Vagina (tissue), 2 donors: ENCODE results near the gene PEX5L.

Source experiments
- POLR2A ChIP-seq, 2 donors: fragments of 450-650 bp; IDR thresholded peaks; one replicate each; pipeline ENCODE4 v1.6.1; 2017; ENCODE audit warnings: antibody characterized with exemption in 2 of 2, mild to moderate bottlenecking in 2 of 2, moderate library complexity in 2 of 2
- POLR2AphosphoS5 ChIP-seq, 2 donors: sonication (generic); formaldehyde crosslinking; IDR thresholded peaks; one replicate each; pipeline ENCODE4 v1.9.0; 2017; ENCODE audit warnings: antibody characterized with exemption in 2 of 2, mild to moderate bottlenecking in 2 of 2, low read depth in 1 of 2; ENCODE audit not compliant: insufficient read depth in 1 of 2
- TF ChIP-seq, protein P1 (sequence below), 3 experiments: fragments of 450-650 bp in 2 of 3; fragments of 200-600 bp in 1 of 3; sonication (generic) in 1 of 3; IDR thresholded peaks; one replicate each; pipeline ENCODE4 v1.5.1; 2017 to 2019; ENCODE audit warnings: antibody characterized with exemption in 3 of 3, mild to moderate bottlenecking in 2 of 3, moderate library complexity in 2 of 3

DNA sequence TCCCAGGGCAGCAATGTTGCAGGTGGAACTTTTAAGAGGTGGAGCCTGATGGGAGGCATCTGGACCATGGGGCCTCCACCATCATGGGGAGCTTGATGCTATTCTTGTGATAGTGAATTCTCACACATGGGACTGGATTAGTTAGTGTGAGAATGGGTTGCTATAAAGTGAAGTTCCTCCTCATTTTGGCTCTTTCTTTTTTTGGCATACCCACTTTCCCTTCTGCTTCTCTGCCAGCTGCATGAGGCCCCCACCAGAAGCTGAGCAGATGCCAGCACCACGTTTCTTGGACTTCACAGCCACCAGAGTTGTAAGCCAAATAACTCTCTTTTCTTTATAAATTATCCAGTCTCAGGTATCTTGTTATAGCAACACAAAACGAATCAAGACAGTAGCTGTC, 101.0 kb downstream of the PEX5L start:
- no peak for TF ChIP-seq POLR2A (IDR thresholded peaks at IDR 0.05)
- TF ChIP-seq, protein P1, sequence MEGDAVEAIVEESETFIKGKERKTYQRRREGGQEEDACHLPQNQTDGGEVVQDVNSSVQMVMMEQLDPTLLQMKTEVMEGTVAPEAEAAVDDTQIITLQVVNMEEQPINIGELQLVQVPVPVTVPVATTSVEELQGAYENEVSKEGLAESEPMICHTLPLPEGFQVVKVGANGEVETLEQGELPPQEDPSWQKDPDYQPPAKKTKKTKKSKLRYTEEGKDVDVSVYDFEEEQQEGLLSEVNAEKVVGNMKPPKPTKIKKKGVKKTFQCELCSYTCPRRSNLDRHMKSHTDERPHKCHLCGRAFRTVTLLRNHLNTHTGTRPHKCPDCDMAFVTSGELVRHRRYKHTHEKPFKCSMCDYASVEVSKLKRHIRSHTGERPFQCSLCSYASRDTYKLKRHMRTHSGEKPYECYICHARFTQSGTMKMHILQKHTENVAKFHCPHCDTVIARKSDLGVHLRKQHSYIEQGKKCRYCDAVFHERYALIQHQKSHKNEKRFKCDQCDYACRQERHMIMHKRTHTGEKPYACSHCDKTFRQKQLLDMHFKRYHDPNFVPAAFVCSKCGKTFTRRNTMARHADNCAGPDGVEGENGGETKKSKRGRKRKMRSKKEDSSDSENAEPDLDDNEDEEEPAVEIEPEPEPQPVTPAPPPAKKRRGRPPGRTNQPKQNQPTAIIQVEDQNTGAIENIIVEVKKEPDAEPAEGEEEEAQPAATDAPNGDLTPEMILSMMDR (IDR thresholded peaks at IDR 0.05): no peak
- TF ChIP-seq POLR2AphosphoS5 (IDR thresholded peaks at IDR 0.05; ENCODE audit: insufficient read depth in 1 of 2, low read depth in 1 of 2): no peak
